CD4-positive, alpha-beta T cell (primary cell): ENCODE results near the gene LDAH. TPM values are rescaled to one million over a fixed set of nuclear protein-coding genes. Genes with fewer than 3 reads are reported as not detected.

Experiments
- ATAC-seq: fragments of 200-7000 bp; cut with Tn5 transposase; one replicate; pipeline ENCODE4 v1.10.0; 2022; ENCODE audit warnings: mild to moderate bottlenecking; ENCODE audit not compliant: poor library complexity
- CTCF ChIA-PET: fragments of 350-600 bp; sonication (Branson Sonifier 250); formaldehyde crosslinking; loops from one replicate; lab custom pipeline; 2021; ENCODE audit warnings: antibody characterized with exemption, inconsistent platforms; lab: Charles Lee
- POLR2A ChIA-PET: fragments of 350-600 bp; sonication (Branson Sonifier 250); formaldehyde crosslinking; loops from one replicate; lab custom pipeline; 2021; ENCODE audit warnings: antibody characterized with exemption, inconsistent platforms; lab: Charles Lee
- DNase-seq, 14 experiments: peaks; one replicate each; pipeline ENCODE4 v3.0.0-alpha.2; 2013 to 2020; ENCODE audit warnings: mixed read lengths in 2 of 14
- H3K27ac ChIP-seq, 2 donors: one replicate each; pipeline versions ENCODE4 v1.5.1 to v1.7.0; 2013; ENCODE audit warnings: low read length in 2 of 2, low read depth in 1 of 2, mild to moderate bottlenecking in 1 of 2
- H3K27me3 ChIP-seq, 2 experiments: 1 replicate in 1 of 2; 2 replicates in 1 of 2; pipeline versions ENCODE4 v1.6.1 to v1.7.0; 2013; ENCODE audit warnings: low read length in 2 of 2, control low read depth in 1 of 2, mild to moderate bottlenecking in 1 of 2, moderate library complexity in 1 of 2; ENCODE audit not compliant: insufficient read depth in 2 of 2, control insufficient read depth in 1 of 2
- H3K36me3 ChIP-seq: one replicate; pipeline ENCODE4 v1.6.1; 2013; ENCODE audit warnings: low read length, control low read depth; ENCODE audit not compliant: insufficient read depth
- H3K4me1 ChIP-seq: one replicate; pipeline ENCODE4 v1.6.1; 2013; ENCODE audit warnings: low read length, control low read depth; ENCODE audit not compliant: insufficient read depth
- H3K4me3 ChIP-seq: one replicate; pipeline ENCODE4 v1.5.1; 2013; ENCODE audit warnings: mild to moderate bottlenecking, low read length, moderate library complexity
- H3K9me3 ChIP-seq, 2 experiments: 1 replicate in 1 of 2; 2 replicates in 1 of 2; pipeline versions ENCODE4 v1.6.1 to v1.7.0; 2013; ENCODE audit warnings: low read length in 2 of 2, mild to moderate bottlenecking in 2 of 2, control low read depth in 1 of 2, moderate library complexity in 1 of 2; ENCODE audit not compliant: control insufficient read depth in 1 of 2, insufficient read depth in 1 of 2
- H3K27ac Mint-ChIP-seq: one replicate; pipeline ENCODE4 v1.8.0; 2020; ENCODE audit warnings: mixed read lengths
- H3K27me3 Mint-ChIP-seq: one replicate; pipeline ENCODE4 v1.8.0; 2021; ENCODE audit warnings: mixed read lengths
- H3K36me3 Mint-ChIP-seq: one replicate; pipeline ENCODE4 v1.8.0; 2021; ENCODE audit warnings: low read depth, mixed read lengths
- H3K4me1 Mint-ChIP-seq: one replicate; pipeline ENCODE4 v1.8.0; 2021; ENCODE audit warnings: low read depth, mixed read lengths
- H3K4me3 Mint-ChIP-seq: one replicate; pipeline ENCODE4 v1.8.0; 2020; ENCODE audit warnings: mild to moderate bottlenecking, mixed read lengths
- H3K9me3 Mint-ChIP-seq: one replicate; pipeline ENCODE4 v1.8.0; 2020; ENCODE audit warnings: mixed read lengths
- CTCF ChIP-seq: fragments of 200-600 bp; IDR thresholded peaks from one replicate; pipeline ENCODE4 v1.8.0; 2022; ENCODE audit warnings: antibody characterized with exemption, mild to moderate bottlenecking
- intact Hi-C, 2 experiments: fragments of 100-400 bp; cut with DNase I in 1 of 2; cut with micrococcal nuclease in 1 of 2; formaldehyde crosslinking; loops; one replicate each; pipeline versions ENCODE4 v1.15.1 to v1.9.0; 2023 to 2025; cut with DNase I, micrococcal nuclease
- total RNA-seq, 174 experiments: library from RNA in 2 of 174; stranded (reverse) in 2 of 174; gene quantifications; one replicate each; pipeline ENCODE4 v1.2.3 and lab custom pipeline; 2021 to 2026

LDAH gene
- total RNA-seq, 2 experiments from 2014 or later = 6.5 to 7.2 TPM

GRCh38 chr2:20674974-20675679 is 147.8 kb downstream of the LDAH start:
- H3K36me3 Mint-ChIP-seq = no peaks in the 10 kb centered on the region
- H3K4me3 ChIP-seq = no peak overlapping the region
- POLR2A ChIA-PET = interaction anchor here (0.9 kb wide), 1 partner anchor 9 kb away, joined by 3 read pairs; no protein-coding TSS in a partner anchor

GRCh38 chr2:20674309-20674965 is 148.5 kb downstream of the LDAH start:
- ATAC-seq = no peak
- peaks cover 39% of the 10 kb centered on the region for H3K27me3 Mint-ChIP-seq
- POLR2A ChIA-PET = no interaction called here

More at GRCh38 chr2:20674974-20675679, 147.8 kb downstream of the LDAH start:
- no peak for DNase-seq
- intact Hi-C loops = no loop called here
- TF ChIP-seq CTCF = no peak
- H3K27ac Mint-ChIP-seq = no peak overlapping the region
- Histone ChIP-seq H3K9me3 (peaks cover 0 to 10% of the 10 kb centered on the region in 2 experiments), H3K27ac (no peak overlapping the region), H3K36me3 (no peaks in the 10 kb centered on the region), H3K27me3 (peaks cover 15 to 29% of the 10 kb centered on the region in 2 experiments), H3K4me1 (peaks cover 5% of the 10 kb centered on the region)
- no peak overlapping the region for H3K4me3 Mint-ChIP-seq
- CTCF ChIA-PET = interaction anchor here (2.6 kb wide), 1 partner anchor 14 kb away, joined by 8 read pairs; no protein-coding TSS in a partner anchor
- H3K9me3 Mint-ChIP-seq = no peaks in the 10 kb centered on the region
- peaks cover 3% of the 10 kb centered on the region for H3K4me1 Mint-ChIP-seq
- H3K27me3 Mint-ChIP-seq = peaks cover 32% of the 10 kb centered on the region
- ATAC-seq = no peak

More at GRCh38 chr2:20674309-20674965, 148.5 kb downstream of the LDAH start:
- no peaks in the 10 kb centered on the region for H3K9me3 Mint-ChIP-seq
- Histone ChIP-seq H3K27me3 (peaks cover 22 to 36% of the 10 kb centered on the region in 2 experiments), H3K36me3 (no peaks in the 10 kb centered on the region), H3K4me3 (no peak overlapping the region), H3K4me1 (peaks cover 12% of the 10 kb centered on the region), H3K9me3 (peaks cover 0 to 15% of the 10 kb centered on the region in 2 experiments), H3K27ac (no peak overlapping the region)
- CTCF ChIA-PET = interaction anchor here (2.6 kb wide), 1 partner anchor 13 kb away, joined by 8 read pairs; no protein-coding TSS in a partner anchor
- no peak overlapping the region for H3K27ac Mint-ChIP-seq
- DNase-seq = no peak
- intact Hi-C loops = no loop called here
- TF ChIP-seq CTCF = no peak
- no peaks in the 10 kb centered on the region for H3K36me3 Mint-ChIP-seq
- no peak overlapping the region for H3K4me3 Mint-ChIP-seq
- H3K4me1 Mint-ChIP-seq = peaks cover 4% of the 10 kb centered on the region
